Skeletal muscle satellite cell (primary cell): ENCODE results near the gene SUMF1.

Source experiments
- H3K27me3 ChIP-seq: 2 replicates; pipeline ENCODE4 v1.7.0; 2013; ENCODE audit warnings: low read length; ENCODE audit not compliant: control insufficient read depth, insufficient read depth
- H3K36me3 ChIP-seq: 2 replicates; pipeline ENCODE4 v1.7.0; 2013; ENCODE audit warnings: mild to moderate bottlenecking, control low read depth, low read length; ENCODE audit not compliant: insufficient read depth
- H3K4me1 ChIP-seq: 2 replicates; pipeline ENCODE4 v1.7.0; 2013; ENCODE audit warnings: low read length; ENCODE audit not compliant: control insufficient read depth, insufficient read depth
- H3K4me2 ChIP-seq: 2 replicates; pipeline ENCODE4 v1.7.0; 2013; ENCODE audit warnings: mild to moderate bottlenecking, low read length
- H3K4me3 ChIP-seq: 2 replicates; pipeline ENCODE4 v1.7.0; 2013; ENCODE audit warnings: low read length
- H3K9ac ChIP-seq: 2 replicates; pipeline ENCODE4 v1.7.0; 2013; ENCODE audit warnings: mild to moderate bottlenecking, low read depth, low read length, moderate library complexity
- H3K9me3 ChIP-seq: replicated peaks from 2 replicates; pipeline ENCODE4 v1.7.0; 2013; ENCODE audit warnings: mild to moderate bottlenecking, control low read depth, low read length

The SUMF1 gene

DNA sequence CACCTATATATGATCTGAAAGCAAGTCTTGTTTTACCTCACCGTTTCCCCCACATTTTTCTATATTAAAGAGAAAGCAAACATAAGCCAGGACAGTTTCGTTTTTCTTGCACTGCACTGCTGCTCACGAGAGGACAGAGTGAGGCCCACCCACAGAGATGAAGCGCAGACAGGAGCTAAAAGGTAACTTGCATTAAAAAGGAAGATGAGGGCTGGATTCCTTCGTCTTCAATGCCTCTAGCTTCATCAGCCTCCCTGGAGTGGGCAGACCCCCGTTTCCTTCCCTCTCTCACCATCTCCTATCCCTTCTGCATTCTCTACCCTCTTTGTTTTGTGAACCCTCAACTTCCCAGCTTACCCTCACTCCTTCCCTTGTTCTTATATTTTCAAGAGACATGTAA, 18.9 kb downstream of the SUMF1 start:
- H3K36me3 ChIP-seq = peaks cover 4% of the 10 kb centered on the region
- H3K9ac ChIP-seq = no peak overlapping the region
- H3K4me3 ChIP-seq = no peak overlapping the region
- no peak overlapping the region for H3K4me2 ChIP-seq
- no peaks in the 10 kb centered on the region for H3K4me1 ChIP-seq
- H3K9me3 ChIP-seq = no peaks in the 10 kb centered on the region
- H3K27me3 ChIP-seq = no peaks in the 10 kb centered on the region

GRCh38 chr3:4447295-4447999, 19.6 kb downstream of the SUMF1 start:
- Histone ChIP-seq H3K4me1 (no peaks in the 10 kb centered on the region), H3K4me3 (no peak overlapping the region), H3K9me3 (no peaks in the 10 kb centered on the region), H3K36me3 (peaks cover 4% of the 10 kb centered on the region), H3K4me2 (no peak overlapping the region), H3K27me3 (no peaks in the 10 kb centered on the region), H3K9ac (no peak overlapping the region)

- H3K4me1 ChIP-seq = peaks cover 8% of the 10 kb centered on the region
- no peaks in the 10 kb centered on the region for H3K9me3 ChIP-seq
- no peak overlapping the region for H3K4me2 ChIP-seq
- peaks cover 4% of the 10 kb centered on the region for H3K36me3 ChIP-seq
- no peak overlapping the region for H3K9ac ChIP-seq
- H3K4me3 ChIP-seq = no peak overlapping the region
- no peaks in the 10 kb centered on the region for H3K27me3 ChIP-seq
Measured at GRCh38 chr3:4440951-4441350, 26.1 kb downstream of the SUMF1 start.

DNA sequence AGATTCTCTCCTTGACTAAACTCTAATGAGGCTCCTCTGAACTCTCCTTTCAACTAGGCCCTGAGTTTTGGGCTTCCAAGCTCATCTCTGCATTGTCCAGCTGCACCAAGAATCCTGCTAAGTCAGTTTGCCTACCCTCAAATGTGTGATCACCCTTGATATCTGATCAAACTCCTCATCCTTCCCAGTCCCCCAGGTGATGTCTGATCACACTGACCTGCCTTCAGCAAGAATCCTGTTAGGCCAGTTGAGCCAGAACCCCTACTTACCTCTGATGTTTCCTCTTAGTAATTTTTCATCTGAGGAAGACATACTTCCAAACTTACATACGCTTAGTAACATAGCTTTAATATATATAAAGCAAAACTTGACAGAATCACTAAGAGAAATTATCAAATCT, 28.8 kb downstream of the SUMF1 start:
- no peak overlapping the region for H3K4me2 ChIP-seq
- no peaks in the 10 kb centered on the region for H3K36me3 ChIP-seq
- H3K9me3 ChIP-seq = no peaks in the 10 kb centered on the region
- no peak overlapping the region for H3K4me3 ChIP-seq
- H3K4me1 ChIP-seq = peaks cover 8% of the 10 kb centered on the region
- H3K9ac ChIP-seq = no peak overlapping the region
- no peaks in the 10 kb centered on the region for H3K27me3 ChIP-seq

DNA sequence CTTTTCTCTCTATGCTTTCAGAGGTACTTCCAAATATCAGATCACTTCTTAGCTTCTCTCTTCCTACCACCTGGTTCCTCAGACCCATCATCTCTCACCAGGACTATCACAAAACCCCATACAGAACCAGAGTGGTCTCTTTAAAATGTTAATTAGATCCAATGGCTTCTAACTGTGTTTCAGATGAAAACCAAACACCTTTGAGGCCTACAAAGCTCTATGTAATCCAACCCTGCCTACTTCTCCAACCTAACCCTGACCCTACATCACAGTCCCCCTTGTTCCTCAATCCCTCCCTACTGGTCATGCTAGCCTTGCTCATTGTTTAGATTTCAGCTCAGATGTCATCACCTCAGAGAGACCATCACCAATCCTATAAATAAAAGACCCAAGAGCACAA, 34.8 kb downstream of the SUMF1 start:
- Histone ChIP-seq H3K4me1 (peaks cover 2% of the 10 kb centered on the region), H3K36me3 (no peaks in the 10 kb centered on the region), H3K9ac (no peak overlapping the region), H3K27me3 (no peaks in the 10 kb centered on the region), H3K4me2 (no peak overlapping the region), H3K4me3 (no peak overlapping the region), H3K9me3 (no peaks in the 10 kb centered on the region)

GRCh38 chr3:4429648-4430350, 37.3 kb downstream of the SUMF1 start:
- Histone ChIP-seq H3K4me2 (no peak overlapping the region), H3K27me3 (no peaks in the 10 kb centered on the region), H3K9me3 (no peaks in the 10 kb centered on the region), H3K9ac (no peak overlapping the region), H3K36me3 (no peaks in the 10 kb centered on the region), H3K4me3 (no peak overlapping the region), H3K4me1 (peaks cover 19% of the 10 kb centered on the region)

- no peak overlapping the region for H3K4me3 ChIP-seq
- H3K9ac ChIP-seq = no peak overlapping the region
Measured at GRCh38 chr3:4426782-4427344, 40.2 kb downstream of the SUMF1 start.

GRCh38 chr3:4426261-4426781, 40.7 kb downstream of the SUMF1 start:
- Histone ChIP-seq H3K4me1 (peaks cover 27% of the 10 kb centered on the region), H3K4me2 (peak overlapping the region; percentile 50), H3K36me3 (no peaks in the 10 kb centered on the region), H3K9me3 (no peaks in the 10 kb centered on the region), H3K27me3 (no peaks in the 10 kb centered on the region), H3K4me3 (no peak overlapping the region), H3K9ac (no peak overlapping the region)

More at GRCh38 chr3:4426782-4427344, 40.2 kb downstream of the SUMF1 start:
- Histone ChIP-seq H3K36me3 (no peaks in the 10 kb centered on the region), H3K9me3 (no peaks in the 10 kb centered on the region), H3K4me1 (peaks cover 22% of the 10 kb centered on the region), H3K27me3 (no peaks in the 10 kb centered on the region), H3K4me2 (peak overlapping the region; percentile 53)

GRCh38 chr3:4425707-4426106, 41.4 kb downstream of the SUMF1 start:
- Histone ChIP-seq H3K4me1 (peaks cover 33% of the 10 kb centered on the region), H3K27me3 (no peaks in the 10 kb centered on the region), H3K9me3 (no peaks in the 10 kb centered on the region), H3K9ac (no peak overlapping the region), H3K36me3 (no peaks in the 10 kb centered on the region), H3K4me2 (peak overlapping the region; percentile 50), H3K4me3 (no peak overlapping the region)

- Histone ChIP-seq H3K4me3 (no peak overlapping the region), H3K4me1 (peaks cover 35% of the 10 kb centered on the region), H3K9ac (no peak overlapping the region), H3K9me3 (no peaks in the 10 kb centered on the region), H3K4me2 (no peak overlapping the region), H3K36me3 (no peaks in the 10 kb centered on the region), H3K27me3 (no peaks in the 10 kb centered on the region)
Measured at GRCh38 chr3:4425055-4425454, 42.0 kb downstream of the SUMF1 start.

DNA sequence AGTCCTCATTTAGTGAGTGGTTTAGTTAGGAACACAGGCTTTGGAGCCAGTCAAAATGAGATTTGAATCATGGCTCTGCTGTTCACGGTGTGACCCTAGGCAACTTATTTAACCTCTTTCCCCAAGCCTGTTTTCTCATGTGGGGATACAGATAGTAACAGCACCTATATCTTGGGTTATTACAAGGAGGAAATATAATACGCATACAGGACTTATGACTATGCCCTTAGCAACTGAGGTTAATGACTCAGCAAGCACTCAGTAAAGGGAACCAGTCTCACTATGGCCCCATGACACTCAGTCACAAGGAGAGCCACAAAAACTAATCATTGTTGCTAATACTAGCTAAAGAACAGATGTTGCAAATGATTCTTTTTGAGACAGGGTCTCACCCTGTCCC, 45.9 kb downstream of the SUMF1 start:
- Histone ChIP-seq H3K4me3 (peak overlapping the region; percentile 26), H3K9ac (peak overlapping the region; percentile 13), H3K4me2 (peak overlapping the region; percentile 50), H3K36me3 (no peaks in the 10 kb centered on the region), H3K27me3 (no peaks in the 10 kb centered on the region), H3K4me1 (peaks cover 46% of the 10 kb centered on the region), H3K9me3 (no peaks in the 10 kb centered on the region)
